Endodermal cell (in vitro differentiated cells): ENCODE data around the gene TMEM40. TPM values are rescaled to one million over a fixed set of nuclear protein-coding genes. Genes with fewer than 3 reads are reported as not detected.

Experiments
- DNase-seq: peaks from one replicate; pipeline ENCODE4 v3.0.0-alpha.2; 2017
- H3K27ac ChIP-seq: 2 replicates; pipeline ENCODE4 v1.5.1; 2013; ENCODE audit warnings: mild to moderate bottlenecking, low read depth, low read length, moderate library complexity
- H3K27me3 ChIP-seq: 2 replicates; pipeline ENCODE4 v1.6.1; 2013; ENCODE audit warnings: mild to moderate bottlenecking, low read length, moderate library complexity; ENCODE audit not compliant: insufficient read depth, control insufficient read depth, poor library complexity, severe bottlenecking
- H3K36me3 ChIP-seq: 2 replicates; pipeline ENCODE4 v1.7.0; 2013; ENCODE audit warnings: mild to moderate bottlenecking, low read length, moderate library complexity; ENCODE audit not compliant: control insufficient read depth, insufficient read depth
- H3K4me1 ChIP-seq: one replicate; pipeline ENCODE4 v1.7.0; 2013; ENCODE audit warnings: low read length; ENCODE audit not compliant: control insufficient read depth, insufficient read depth
- H3K4me3 ChIP-seq: 2 replicates; pipeline ENCODE4 v1.5.1; 2013; ENCODE audit warnings: mild to moderate bottlenecking, low read length, moderate library complexity
- H3K9ac ChIP-seq: 2 replicates; pipeline ENCODE4 v1.6.1; 2013; ENCODE audit warnings: mild to moderate bottlenecking, low read length, moderate library complexity; ENCODE audit not compliant: poor library complexity, severe bottlenecking; ENCODE audit errors: extremely low read depth
- H3K9me3 ChIP-seq: 2 replicates; pipeline ENCODE4 v1.6.1; 2013; ENCODE audit warnings: mild to moderate bottlenecking, low read length, moderate library complexity; ENCODE audit not compliant: control insufficient read depth
- H3K27ac Mint-ChIP-seq: 2 replicates; pipeline ENCODE4 v1.8.0; 2020; ENCODE audit warnings: mixed read lengths
- H3K27me3 Mint-ChIP-seq: 2 replicates; pipeline ENCODE4 v1.8.0; 2021; ENCODE audit warnings: mild to moderate bottlenecking, mixed read lengths; ENCODE audit not compliant: insufficient read depth
- H3K36me3 Mint-ChIP-seq: 2 replicates; pipeline ENCODE4 v1.8.0; 2020; ENCODE audit warnings: low read depth, mixed read lengths
- H3K4me1 Mint-ChIP-seq: 2 replicates; pipeline ENCODE4 v1.8.0; 2020; ENCODE audit warnings: mixed read lengths
- H3K4me3 Mint-ChIP-seq: 2 replicates; pipeline ENCODE4 v1.8.0; 2020; ENCODE audit warnings: mild to moderate bottlenecking, moderate library complexity, mixed read lengths
- H3K9me3 Mint-ChIP-seq: 2 replicates; pipeline ENCODE4 v1.8.0; 2020; ENCODE audit warnings: mild to moderate bottlenecking, mixed read lengths
- WGBS, 2 experiments: methylation state at CpG; one replicate each; pipeline versions ENCODE4 v1.1.5 to v1.1.7; 2013; ENCODE audit warnings: missing lambda C conversion rate in 2 of 2, mixed read lengths in 1 of 2; ENCODE audit not compliant: insufficient coverage in 1 of 2, insufficient read length in 1 of 2; 5-methylcytosine and 5-hydroxymethylcytosine counted together
- total RNA-seq, 2 donors: library from RNA; stranded (reverse); fragmentation: NEBNext Ultra II Directional in 1 of 2; extraction: Animal tissue kit (Norgen Biotek cat#: 25700) in 1 of 2; gene quantifications; 2 replicates in 1 of 2; 3 replicates in 1 of 2; pipeline ENCODE4 v1.2.1, GENCODE V29; 2021
- TF ChIP-seq, protein P1 (sequence below): fragments of 200-600 bp; sonication (generic); conservative IDR thresholded peaks from 2 replicates; pipeline ENCODE4 v1.5.0; 2021; ENCODE audit warnings: antibody characterized with exemption, mild to moderate bottlenecking

Gene TMEM40
- total RNA-seq, 2 donors from 2014 or later, result not detected

DNA sequence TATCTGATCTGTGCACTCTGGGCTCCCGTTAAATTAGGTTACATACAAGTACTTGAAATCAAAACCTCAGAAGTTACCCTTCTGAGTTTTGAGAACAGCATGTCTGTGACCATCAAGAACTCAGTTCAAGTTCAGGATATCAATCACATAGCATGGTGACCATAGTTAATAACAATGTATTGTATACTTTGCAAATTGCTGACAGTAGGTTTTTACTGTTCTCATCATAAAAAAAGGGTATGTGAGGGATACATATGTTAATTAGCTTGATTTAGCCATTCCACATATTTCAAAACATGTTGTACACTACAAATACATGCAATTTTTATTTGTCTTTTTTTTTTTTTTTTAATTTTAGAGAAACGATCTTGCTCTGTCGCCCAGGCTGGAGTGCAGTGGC, 25.5 kb downstream of the TMEM40 start:
- peaks cover 6% of the 10 kb centered on the region for H3K9me3 Mint-ChIP-seq
- H3K9ac ChIP-seq, result no peak overlapping the region
- H3K27me3 ChIP-seq, result no peaks in the 10 kb centered on the region
- peaks cover 6% of the 10 kb centered on the region for H3K9me3 ChIP-seq
- H3K4me3 Mint-ChIP-seq, result no peak overlapping the region
- no peaks in the 10 kb centered on the region for H3K36me3 ChIP-seq
- no peaks in the 10 kb centered on the region for H3K36me3 Mint-ChIP-seq
- no peak overlapping the region for H3K27ac Mint-ChIP-seq
- TF ChIP-seq, protein P1, sequence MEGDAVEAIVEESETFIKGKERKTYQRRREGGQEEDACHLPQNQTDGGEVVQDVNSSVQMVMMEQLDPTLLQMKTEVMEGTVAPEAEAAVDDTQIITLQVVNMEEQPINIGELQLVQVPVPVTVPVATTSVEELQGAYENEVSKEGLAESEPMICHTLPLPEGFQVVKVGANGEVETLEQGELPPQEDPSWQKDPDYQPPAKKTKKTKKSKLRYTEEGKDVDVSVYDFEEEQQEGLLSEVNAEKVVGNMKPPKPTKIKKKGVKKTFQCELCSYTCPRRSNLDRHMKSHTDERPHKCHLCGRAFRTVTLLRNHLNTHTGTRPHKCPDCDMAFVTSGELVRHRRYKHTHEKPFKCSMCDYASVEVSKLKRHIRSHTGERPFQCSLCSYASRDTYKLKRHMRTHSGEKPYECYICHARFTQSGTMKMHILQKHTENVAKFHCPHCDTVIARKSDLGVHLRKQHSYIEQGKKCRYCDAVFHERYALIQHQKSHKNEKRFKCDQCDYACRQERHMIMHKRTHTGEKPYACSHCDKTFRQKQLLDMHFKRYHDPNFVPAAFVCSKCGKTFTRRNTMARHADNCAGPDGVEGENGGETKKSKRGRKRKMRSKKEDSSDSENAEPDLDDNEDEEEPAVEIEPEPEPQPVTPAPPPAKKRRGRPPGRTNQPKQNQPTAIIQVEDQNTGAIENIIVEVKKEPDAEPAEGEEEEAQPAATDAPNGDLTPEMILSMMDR, result no peak
- DNase-seq, result no peak
- WGBS, 2 experiments, result 65 to 67% methylated on average over 3 of the region's 3 CpGs
- H3K4me1 Mint-ChIP-seq, result peaks cover 13% of the 10 kb centered on the region
- no peak overlapping the region for H3K4me3 ChIP-seq
- H3K27me3 Mint-ChIP-seq, result no peaks in the 10 kb centered on the region
- H3K4me1 ChIP-seq, result peaks cover 12% of the 10 kb centered on the region
- H3K27ac ChIP-seq, result no peak overlapping the region

DNA sequence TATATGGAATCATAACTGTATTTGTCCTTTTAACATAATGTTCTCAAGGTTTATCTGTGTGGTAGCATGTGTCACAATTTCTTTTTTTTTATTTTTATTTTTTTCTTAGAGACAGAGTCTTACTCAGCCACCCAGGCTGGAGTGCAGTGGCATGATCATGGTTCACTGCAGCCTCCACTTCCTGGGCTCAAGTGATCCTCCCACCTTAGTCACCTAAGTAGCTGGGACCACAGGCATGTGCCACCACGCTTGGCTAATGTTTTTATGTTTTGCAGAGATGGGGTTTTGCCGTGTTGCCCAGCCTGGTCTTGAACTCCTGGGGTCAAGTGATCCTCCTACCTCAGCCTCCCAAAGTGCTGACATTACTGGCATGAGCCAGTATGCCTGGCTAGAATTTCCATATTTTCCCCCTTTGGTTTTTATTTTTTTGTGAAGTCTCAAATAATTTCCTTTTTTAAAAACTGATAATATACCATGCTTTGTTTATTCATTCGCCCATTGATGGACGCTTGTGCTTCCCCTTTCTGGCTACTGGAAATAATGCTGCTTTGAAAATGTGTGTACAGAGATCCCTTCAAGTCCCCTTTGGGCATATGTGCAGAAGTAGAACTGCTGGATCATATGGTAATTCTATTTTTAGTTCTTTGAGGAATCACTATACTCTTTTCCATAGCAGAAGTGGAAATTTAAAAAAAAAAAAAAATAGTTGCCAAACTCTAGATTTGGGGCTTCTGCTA, 28.4 kb downstream of the TMEM40 start:
- H3K9ac ChIP-seq, result no peak overlapping the region
- no peak for DNase-seq
- H3K27me3 ChIP-seq, result no peaks in the 10 kb centered on the region
- peaks cover 11% of the 10 kb centered on the region for H3K4me1 Mint-ChIP-seq
- H3K27me3 Mint-ChIP-seq, result peaks cover 3% of the 10 kb centered on the region
- H3K36me3 Mint-ChIP-seq, result no peaks in the 10 kb centered on the region
- H3K36me3 ChIP-seq, result no peaks in the 10 kb centered on the region
- H3K4me1 ChIP-seq, result peaks cover 6% of the 10 kb centered on the region
- H3K9me3 Mint-ChIP-seq, result peaks cover 6% of the 10 kb centered on the region
- TF ChIP-seq, protein P1, result no peak
- peaks cover 6% of the 10 kb centered on the region for H3K9me3 ChIP-seq
- H3K27ac ChIP-seq, result no peak overlapping the region
- H3K4me3 Mint-ChIP-seq, result no peak overlapping the region
- 89 to 90% methylated on average over 2 to 4 of the region's 4 CpGs for WGBS, 2 experiments
- H3K27ac Mint-ChIP-seq, result no peak overlapping the region
- H3K4me3 ChIP-seq, result no peak overlapping the region

DNA sequence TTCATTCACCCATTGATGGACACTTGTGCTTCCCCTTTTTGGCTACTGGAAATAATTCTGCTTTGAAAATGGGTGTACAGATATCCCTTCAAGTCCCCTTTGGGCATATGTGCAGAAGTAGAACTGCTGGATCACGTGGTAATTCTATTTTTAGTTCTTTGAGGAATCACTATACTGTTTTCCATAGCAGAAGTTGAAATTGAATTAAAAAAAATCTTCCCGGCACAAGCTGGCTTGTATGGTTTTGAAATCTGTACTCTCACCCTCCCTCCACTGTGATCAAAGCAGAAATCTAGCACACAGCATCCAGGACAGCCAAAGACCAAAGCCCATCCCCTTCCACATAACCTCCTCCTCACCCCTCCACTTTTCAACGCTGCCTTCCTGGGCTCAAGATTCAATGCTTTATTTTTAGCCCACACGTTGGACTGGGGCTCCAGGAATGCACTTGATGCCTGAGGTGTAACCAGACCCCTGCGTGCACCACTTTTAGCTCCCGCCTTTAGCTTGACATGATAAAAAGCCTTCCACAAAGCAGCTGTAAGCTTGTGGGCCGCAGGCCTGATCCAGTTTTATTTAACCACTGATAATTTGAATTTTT, 29.9 kb downstream of the TMEM40 start:
- Mint-ChIP-seq H3K27ac (no peak overlapping the region), H3K36me3 (no peaks in the 10 kb centered on the region), H3K9me3 (peaks cover 6% of the 10 kb centered on the region), H3K4me1 (peaks cover 13% of the 10 kb centered on the region), H3K27me3 (peaks cover 5% of the 10 kb centered on the region), H3K4me3 (no peak overlapping the region)
- H3K9me3 ChIP-seq, result peaks cover 6% of the 10 kb centered on the region
- no peaks in the 10 kb centered on the region for H3K27me3 ChIP-seq
- TF ChIP-seq, protein P1, result no peak
- H3K9ac ChIP-seq, result no peak overlapping the region
- no peak overlapping the region for H3K4me3 ChIP-seq
- peaks cover 6% of the 10 kb centered on the region for H3K4me1 ChIP-seq
- no peaks in the 10 kb centered on the region for H3K36me3 ChIP-seq
- DNase-seq, result no peak
- no peak overlapping the region for H3K27ac ChIP-seq
- WGBS, 2 experiments, result 83 to 90% methylated on average over 6 to 7 of the region's 7 CpGs
